NOMO-1 treated with dmso at 0.1 percent for 144 hours (cell line): Measurements from ENCODE around the gene PCDH9.

Experiments
- DNase-seq: peaks from one replicate; lab custom pipeline; 2025; ENCODE audit not compliant: unreplicated experiment; lab: John Stamatoyannopoulos, UW

The PCDH9 gene

GRCh38 chr13:66358564-66358963 lies 871.6 kb downstream of the PCDH9 start:
- DNase-seq: no peak

- no peak for DNase-seq
These were observed 872.7 kb downstream of the PCDH9 start for GRCh38 chr13:66357463-66357862.

GRCh38 chr13:66354879-66355751 lies 875.0 kb downstream of the PCDH9 start:
- no peak for DNase-seq

- no peak for DNase-seq
These were observed 876.5 kb downstream of the PCDH9 start for GRCh38 chr13:66353664-66354063.

GRCh38 chr13:66349966-66350365 lies 880.2 kb downstream of the PCDH9 start:
- no peak for DNase-seq

- DNase-seq: no peak
These were observed 881.1 kb downstream of the PCDH9 start for GRCh38 chr13:66348745-66349690.

GRCh38 chr13:66347486-66348117 lies 882.5 kb downstream of the PCDH9 start:
- no peak for DNase-seq

- no peak for DNase-seq
These were observed 884.2 kb downstream of the PCDH9 start for GRCh38 chr13:66345971-66346370.

- no peak for DNase-seq
These were observed 884.7 kb downstream of the PCDH9 start for GRCh38 chr13:66345518-66345810.

GRCh38 chr13:66344805-66345517 lies 885.2 kb downstream of the PCDH9 start:
- no peak for DNase-seq

GRCh38 chr13:66343224-66343828 lies 886.8 kb downstream of the PCDH9 start:
- no peak for DNase-seq

- DNase-seq: no peak
These were observed 888.3 kb downstream of the PCDH9 start for GRCh38 chr13:66341635-66342377.

- no peak for DNase-seq
These were observed 890.9 kb downstream of the PCDH9 start for GRCh38 chr13:66339214-66339613.

GRCh38 chr13:66338542-66338941 lies 891.6 kb downstream of the PCDH9 start:
- no peak for DNase-seq

GRCh38 chr13:66335626-66336025 lies 894.5 kb downstream of the PCDH9 start:
- DNase-seq: no peak

- no peak for DNase-seq
These were observed 900.1 kb downstream of the PCDH9 start for GRCh38 chr13:66329988-66330451.

- no peak for DNase-seq
These were observed 901.7 kb downstream of the PCDH9 start for GRCh38 chr13:66328476-66328875.

GRCh38 chr13:66323745-66324347 lies 906.3 kb downstream of the PCDH9 start:
- DNase-seq: no peak

GRCh38 chr13:66322936-66323335 lies 907.2 kb downstream of the PCDH9 start:
- no peak for DNase-seq
